ENCODE measurements around the gene NTM. TPM values are rescaled to one million over a fixed set of nuclear protein-coding genes. Genes with fewer than 3 reads are reported as not detected.
A peak's percentile ranks its signal among the peaks of the same experiment; 100 is the strongest.

NTM gene
- total and polyA plus RNA-seq, 2 experiments from 2014 or later, result 1.1 to 1.7 TPM

DNA sequence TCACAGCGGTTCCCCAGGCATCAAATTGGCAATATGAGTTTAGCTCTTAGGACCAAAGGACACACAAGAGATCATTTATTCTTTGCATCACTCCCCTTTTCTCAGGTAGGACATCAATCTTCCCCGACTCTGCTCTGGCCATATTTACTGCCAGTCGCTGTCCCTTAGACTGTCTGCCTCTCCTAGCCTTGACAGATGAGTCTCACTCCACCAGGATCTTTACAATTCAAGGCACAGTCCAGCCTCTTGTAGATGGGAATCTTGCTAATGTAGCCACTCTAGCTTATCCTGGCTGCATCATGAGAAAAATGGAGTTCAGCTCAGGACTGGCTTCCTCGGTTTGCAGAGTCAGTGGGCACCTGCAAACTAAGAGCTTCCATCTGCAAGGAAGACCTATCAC lies 915.2 kb downstream of the NTM start:
- peaks cover 32% of the 10 kb centered on the region for H3K4me1 ChIP-seq (ENCODE audit: low read depth)
- H3K4me3 ChIP-seq, result no peak overlapping the region
- peak overlapping the region; percentile 79 for H3K27ac ChIP-seq
- H3K36me3 ChIP-seq, result no peaks in the 10 kb centered on the region
- H3K9me3 ChIP-seq (ENCODE audit: low read depth), result no peaks in the 10 kb centered on the region
- DNase-seq (ENCODE audit: low read depth in 1 of 2, low spot score in 1 of 2), result no peak
- TF ChIP-seq, protein P1, sequence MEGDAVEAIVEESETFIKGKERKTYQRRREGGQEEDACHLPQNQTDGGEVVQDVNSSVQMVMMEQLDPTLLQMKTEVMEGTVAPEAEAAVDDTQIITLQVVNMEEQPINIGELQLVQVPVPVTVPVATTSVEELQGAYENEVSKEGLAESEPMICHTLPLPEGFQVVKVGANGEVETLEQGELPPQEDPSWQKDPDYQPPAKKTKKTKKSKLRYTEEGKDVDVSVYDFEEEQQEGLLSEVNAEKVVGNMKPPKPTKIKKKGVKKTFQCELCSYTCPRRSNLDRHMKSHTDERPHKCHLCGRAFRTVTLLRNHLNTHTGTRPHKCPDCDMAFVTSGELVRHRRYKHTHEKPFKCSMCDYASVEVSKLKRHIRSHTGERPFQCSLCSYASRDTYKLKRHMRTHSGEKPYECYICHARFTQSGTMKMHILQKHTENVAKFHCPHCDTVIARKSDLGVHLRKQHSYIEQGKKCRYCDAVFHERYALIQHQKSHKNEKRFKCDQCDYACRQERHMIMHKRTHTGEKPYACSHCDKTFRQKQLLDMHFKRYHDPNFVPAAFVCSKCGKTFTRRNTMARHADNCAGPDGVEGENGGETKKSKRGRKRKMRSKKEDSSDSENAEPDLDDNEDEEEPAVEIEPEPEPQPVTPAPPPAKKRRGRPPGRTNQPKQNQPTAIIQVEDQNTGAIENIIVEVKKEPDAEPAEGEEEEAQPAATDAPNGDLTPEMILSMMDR (IDR thresholded peaks at IDR 0.05; ENCODE audit: low read depth, low read length), result no peak
- no peaks in the 10 kb centered on the region for H3K27me3 ChIP-seq

DNA sequence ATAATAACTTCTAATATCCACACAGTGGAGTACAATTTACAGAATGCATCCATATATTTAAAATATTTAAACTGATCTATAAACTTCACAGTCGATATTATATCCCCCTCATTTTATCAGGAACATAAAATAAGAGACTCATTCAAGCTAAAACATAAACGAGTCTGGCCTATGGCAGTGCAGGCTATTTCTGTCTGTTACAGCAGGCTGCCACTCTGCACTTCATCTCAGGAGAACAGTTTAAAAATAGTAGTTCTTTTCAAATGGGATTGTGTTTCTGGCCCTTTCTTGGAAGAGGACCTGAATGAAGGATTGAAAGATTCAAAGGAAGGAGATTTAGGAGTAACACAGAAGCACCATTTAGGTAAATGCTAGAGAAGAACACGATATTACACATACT lies 915.7 kb downstream of the NTM start:
- H3K9me3 ChIP-seq (ENCODE audit: low read depth), result no peaks in the 10 kb centered on the region
- peaks cover 32% of the 10 kb centered on the region for H3K4me1 ChIP-seq (ENCODE audit: low read depth)
- H3K27ac ChIP-seq, result peak overlapping the region; percentile 79
- no peak overlapping the region for H3K4me3 ChIP-seq
- no peaks in the 10 kb centered on the region for H3K36me3 ChIP-seq
- peak in 1 of 2 donors; percentile 48 for DNase-seq (ENCODE audit: low read depth in 1 of 2, low spot score in 1 of 2)
- TF ChIP-seq, protein P1 (IDR thresholded peaks at IDR 0.05; ENCODE audit: low read depth, low read length), result no peak
- H3K27me3 ChIP-seq, result no peaks in the 10 kb centered on the region

DNA sequence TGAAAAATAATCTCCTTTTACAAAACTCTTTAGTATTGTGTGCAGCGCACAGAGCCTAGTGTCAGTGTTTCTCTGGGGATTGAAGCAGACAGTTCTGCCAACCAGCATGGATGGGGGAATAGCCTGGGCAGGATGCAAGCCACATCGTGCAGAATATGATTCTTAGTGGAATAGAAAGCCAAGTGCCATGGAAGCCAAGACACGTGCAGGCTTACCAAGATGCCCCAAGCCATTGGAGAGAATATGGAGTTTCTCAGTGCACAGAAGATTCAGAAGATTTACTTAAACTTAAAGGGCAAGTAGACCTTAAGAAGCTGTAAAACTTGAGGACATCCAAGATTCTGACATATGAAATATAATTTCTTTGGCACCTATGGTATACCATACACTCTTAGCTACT lies 917.6 kb downstream of the NTM start:
- H3K4me1 ChIP-seq (ENCODE audit: low read depth), result peaks cover 32% of the 10 kb centered on the region
- no peaks in the 10 kb centered on the region for H3K27me3 ChIP-seq
- H3K4me3 ChIP-seq, result no peak overlapping the region
- no peaks in the 10 kb centered on the region for H3K36me3 ChIP-seq
- H3K27ac ChIP-seq, result no peak overlapping the region
- DNase-seq (ENCODE audit: low read depth in 1 of 2, low spot score in 1 of 2), result no peak
- H3K9me3 ChIP-seq (ENCODE audit: low read depth), result no peaks in the 10 kb centered on the region
- TF ChIP-seq, protein P1 (IDR thresholded peaks at IDR 0.05; ENCODE audit: low read depth, low read length), result no peak

DNA sequence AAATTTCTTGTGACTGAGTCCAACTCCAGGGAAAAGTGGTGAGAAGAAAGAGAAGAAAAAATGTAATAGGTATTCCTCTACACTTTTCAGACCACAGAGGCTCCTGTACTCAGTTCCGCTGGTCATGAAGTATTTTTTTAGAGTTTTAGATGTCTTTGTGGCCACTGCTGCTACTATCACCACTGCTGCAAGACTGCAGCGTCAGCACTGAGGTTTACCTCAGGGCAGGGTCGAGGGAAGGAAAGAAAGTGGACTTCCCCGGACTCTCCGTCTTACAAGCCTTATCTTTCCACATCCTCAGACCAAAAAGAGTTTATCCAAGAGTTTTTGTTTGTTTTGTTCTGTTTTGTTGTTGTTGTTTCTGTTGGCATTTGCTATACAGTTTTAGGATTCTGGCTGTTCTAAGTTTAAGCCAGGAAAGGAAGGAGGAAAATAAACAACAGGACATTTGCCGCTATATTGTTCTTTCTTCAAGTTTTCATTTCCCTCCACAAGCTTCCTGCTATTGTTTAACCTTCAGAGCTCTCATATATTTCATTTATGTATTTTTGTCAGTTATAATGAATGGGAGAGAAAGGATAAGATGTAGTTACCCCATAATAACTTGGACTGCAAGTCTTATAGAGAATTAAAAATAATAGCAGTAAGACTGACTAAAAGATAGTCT lies 919.3 kb downstream of the NTM start:
- DNase-seq (ENCODE audit: low read depth in 1 of 2, low spot score in 1 of 2), result no peak

DNA sequence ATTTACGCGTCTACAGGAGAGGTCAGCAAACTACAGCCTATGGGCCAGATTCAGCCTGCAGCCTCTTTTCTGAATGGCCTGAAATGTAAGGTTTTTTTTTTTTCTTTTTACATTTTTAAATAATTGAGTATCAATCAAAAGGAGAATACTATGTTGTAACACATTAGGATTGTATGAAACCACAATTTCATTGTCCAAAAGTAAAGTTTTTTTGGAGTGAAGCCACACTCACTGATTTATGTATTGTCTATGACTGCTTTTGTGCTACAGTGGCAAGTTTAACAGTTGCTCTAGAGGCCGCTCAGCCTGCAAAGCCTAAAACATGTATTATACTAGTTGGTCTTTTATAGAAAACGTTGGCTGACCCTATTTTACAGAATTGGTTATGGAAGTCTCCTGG lies 923.2 kb downstream of the NTM start:
- TF ChIP-seq, protein P1 (IDR thresholded peaks at IDR 0.05; ENCODE audit: low read depth, low read length), result no peak

More for the DNA sequence above, 919.3 kb downstream of the NTM start:
- no peaks in the 10 kb centered on the region for H3K9me3 ChIP-seq (ENCODE audit: low read depth)
- H3K27me3 ChIP-seq, result no peaks in the 10 kb centered on the region
- peaks cover 23% of the 10 kb centered on the region for H3K4me1 ChIP-seq (ENCODE audit: low read depth)
- H3K27ac ChIP-seq, result no peak overlapping the region
- no peak overlapping the region for H3K4me3 ChIP-seq
- H3K36me3 ChIP-seq, result no peaks in the 10 kb centered on the region
- TF ChIP-seq, protein P1 (IDR thresholded peaks at IDR 0.05; ENCODE audit: low read depth, low read length), result no peak

More for the DNA sequence above, 923.2 kb downstream of the NTM start:
- H3K4me3 ChIP-seq, result no peak overlapping the region
- no peaks in the 10 kb centered on the region for H3K27me3 ChIP-seq
- no peak overlapping the region for H3K27ac ChIP-seq
- H3K36me3 ChIP-seq, result no peaks in the 10 kb centered on the region
- H3K4me1 ChIP-seq (ENCODE audit: low read depth), result no peaks in the 10 kb centered on the region
- no peaks in the 10 kb centered on the region for H3K9me3 ChIP-seq (ENCODE audit: low read depth)
- no peak for DNase-seq (ENCODE audit: low read depth in 1 of 2, low spot score in 1 of 2)
